KG1 (cell line): ENCODE results near the gene MCF2L.
"Not testable (repeated sequence)": the region's sequence is repeated elsewhere in the genome, so short reads cannot be mapped to it uniquely, and the experiment has no call there.

Experiments used
- DNase-seq: peaks from one replicate; lab custom pipeline; 2025; lab: John Stamatoyannopoulos, UW

MCF2L gene, protein sequence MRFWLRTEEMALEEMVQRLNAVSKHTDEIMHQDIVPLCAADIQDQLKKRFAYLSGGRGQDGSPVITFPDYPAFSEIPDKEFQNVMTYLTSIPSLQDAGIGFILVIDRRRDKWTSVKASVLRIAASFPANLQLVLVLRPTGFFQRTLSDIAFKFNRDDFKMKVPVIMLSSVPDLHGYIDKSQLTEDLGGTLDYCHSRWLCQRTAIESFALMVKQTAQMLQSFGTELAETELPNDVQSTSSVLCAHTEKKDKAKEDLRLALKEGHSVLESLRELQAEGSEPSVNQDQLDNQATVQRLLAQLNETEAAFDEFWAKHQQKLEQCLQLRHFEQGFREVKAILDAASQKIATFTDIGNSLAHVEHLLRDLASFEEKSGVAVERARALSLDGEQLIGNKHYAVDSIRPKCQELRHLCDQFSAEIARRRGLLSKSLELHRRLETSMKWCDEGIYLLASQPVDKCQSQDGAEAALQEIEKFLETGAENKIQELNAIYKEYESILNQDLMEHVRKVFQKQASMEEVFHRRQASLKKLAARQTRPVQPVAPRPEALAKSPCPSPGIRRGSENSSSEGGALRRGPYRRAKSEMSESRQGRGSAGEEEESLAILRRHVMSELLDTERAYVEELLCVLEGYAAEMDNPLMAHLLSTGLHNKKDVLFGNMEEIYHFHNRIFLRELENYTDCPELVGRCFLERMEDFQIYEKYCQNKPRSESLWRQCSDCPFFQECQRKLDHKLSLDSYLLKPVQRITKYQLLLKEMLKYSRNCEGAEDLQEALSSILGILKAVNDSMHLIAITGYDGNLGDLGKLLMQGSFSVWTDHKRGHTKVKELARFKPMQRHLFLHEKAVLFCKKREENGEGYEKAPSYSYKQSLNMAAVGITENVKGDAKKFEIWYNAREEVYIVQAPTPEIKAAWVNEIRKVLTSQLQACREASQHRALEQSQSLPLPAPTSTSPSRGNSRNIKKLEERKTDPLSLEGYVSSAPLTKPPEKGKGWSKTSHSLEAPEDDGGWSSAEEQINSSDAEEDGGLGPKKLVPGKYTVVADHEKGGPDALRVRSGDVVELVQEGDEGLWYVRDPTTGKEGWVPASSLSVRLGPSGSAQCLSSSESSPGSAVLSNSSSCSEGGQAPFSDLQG

DNA sequence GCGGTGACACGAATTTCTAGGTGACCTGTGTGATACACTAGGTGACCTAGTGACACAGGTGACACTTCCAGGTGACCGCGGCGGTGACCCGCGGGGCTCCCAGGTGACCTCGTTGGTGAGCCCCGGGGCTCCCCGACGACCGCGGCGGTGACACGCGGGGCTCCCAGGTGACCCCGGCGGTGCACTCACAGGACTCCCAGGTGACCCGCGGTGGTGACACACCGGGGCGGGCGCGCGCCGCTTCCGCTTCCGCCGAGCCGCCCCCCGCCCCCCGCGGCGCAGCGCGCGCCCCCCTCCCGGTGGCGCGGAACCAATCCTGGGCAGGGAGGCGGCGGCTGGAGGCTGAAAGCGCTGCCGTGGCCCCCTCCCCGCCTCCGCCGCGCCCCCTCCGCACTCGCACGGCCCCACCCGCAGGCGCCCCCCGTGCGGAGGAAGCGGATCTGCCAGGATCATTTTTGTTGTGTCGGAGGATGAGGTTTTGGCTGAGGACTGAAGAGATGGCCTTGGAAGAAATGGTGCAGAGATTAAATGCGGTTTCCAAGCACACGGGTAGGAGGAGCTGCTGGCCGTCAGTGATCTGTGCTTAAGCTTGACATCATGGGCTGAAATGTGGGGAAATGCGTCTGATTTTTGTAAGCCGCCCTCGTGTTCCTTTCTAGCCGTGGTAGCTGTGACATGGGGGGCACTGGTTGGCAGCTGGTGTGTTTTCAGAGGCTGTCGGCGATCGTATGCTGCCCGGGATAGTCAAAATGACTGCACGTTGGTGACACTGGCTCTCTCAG lies at the start of gene MCF2L:
MCF2L (plus strand) TSS at position 305 of the 782 bp plus-strand sequence; CDS start at position 471, 166 bp downstream.
- DNase-seq: no peak

DNA sequence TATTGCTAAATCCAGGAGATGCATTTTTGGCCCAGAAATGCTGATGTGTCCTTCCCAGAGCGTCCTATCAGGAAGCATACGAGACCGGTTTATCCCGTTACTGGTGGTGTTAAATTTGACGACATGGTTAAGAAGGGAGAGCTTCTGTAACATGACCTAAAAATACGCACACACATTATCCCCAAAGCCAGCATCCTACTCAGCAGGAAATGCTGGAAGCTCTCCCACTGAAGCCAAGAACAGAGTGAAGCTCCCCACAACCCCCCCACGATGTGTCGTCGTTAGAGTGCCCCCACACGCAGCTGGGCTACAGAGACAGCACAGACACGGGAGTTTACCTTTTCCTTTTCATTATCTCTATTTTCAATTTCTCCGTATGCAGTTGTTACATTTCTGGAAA lies 45.1 kb upstream of the MCF2L start:
- DNase-seq: no peak

DNA sequence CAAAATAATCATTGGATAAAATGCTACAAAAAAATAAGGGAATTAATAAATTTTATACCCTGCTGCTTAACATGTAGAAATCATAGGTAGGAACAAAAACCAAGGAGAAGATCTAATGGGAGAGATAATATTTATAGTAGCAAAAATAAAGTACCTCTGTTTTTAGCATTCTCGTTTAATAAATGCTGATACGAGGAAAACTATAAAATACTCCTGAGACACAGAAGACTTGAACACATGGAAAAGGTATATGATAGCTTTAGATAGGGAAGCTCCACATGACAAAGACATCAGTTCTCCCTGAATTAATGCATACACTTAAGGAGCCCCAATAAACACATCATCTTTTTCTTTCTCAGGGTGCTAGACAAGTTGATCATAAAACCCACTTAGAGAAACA lies 44.6 kb upstream of the MCF2L start:
- no peak for DNase-seq

DNA sequence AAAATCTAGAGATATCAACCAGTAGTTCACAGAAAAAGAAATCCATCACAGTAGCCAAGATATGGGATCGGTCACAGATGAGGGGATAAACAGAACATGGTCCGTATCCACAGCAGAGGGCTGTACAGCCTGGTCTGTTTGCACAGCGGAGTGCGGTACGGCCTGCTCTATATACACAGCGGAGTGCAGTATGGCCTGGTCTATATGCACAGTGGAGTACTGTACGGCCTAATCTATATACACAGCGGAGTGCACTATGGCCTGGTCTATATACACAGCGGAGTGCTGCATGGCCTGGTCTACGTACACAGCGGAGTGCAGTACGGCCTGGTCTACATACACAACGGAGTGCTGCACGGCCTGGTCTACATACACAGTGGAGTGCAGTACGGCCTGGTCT lies 43.0 kb upstream of the MCF2L start:
- DNase-seq: no peak

DNA sequence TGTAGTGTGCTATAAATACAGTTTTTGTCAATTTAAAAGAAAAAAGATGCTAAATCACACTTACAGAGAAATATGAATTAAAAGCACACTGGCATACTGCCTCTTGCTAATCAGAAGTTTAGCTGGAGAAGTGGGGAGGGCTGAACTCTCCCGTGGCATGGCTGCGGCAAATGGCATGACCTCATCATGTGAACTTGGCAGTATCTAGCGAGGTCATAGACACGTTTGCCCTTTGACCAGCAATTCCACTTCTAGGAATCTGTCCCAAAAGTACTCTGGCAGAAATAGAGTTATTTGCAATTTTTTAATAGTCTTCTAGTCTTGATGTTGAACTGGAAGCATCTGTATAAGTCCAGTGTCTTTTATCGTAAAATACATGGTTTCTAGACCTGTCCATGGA lies 42.0 kb upstream of the MCF2L start:
- no peak for DNase-seq

DNA sequence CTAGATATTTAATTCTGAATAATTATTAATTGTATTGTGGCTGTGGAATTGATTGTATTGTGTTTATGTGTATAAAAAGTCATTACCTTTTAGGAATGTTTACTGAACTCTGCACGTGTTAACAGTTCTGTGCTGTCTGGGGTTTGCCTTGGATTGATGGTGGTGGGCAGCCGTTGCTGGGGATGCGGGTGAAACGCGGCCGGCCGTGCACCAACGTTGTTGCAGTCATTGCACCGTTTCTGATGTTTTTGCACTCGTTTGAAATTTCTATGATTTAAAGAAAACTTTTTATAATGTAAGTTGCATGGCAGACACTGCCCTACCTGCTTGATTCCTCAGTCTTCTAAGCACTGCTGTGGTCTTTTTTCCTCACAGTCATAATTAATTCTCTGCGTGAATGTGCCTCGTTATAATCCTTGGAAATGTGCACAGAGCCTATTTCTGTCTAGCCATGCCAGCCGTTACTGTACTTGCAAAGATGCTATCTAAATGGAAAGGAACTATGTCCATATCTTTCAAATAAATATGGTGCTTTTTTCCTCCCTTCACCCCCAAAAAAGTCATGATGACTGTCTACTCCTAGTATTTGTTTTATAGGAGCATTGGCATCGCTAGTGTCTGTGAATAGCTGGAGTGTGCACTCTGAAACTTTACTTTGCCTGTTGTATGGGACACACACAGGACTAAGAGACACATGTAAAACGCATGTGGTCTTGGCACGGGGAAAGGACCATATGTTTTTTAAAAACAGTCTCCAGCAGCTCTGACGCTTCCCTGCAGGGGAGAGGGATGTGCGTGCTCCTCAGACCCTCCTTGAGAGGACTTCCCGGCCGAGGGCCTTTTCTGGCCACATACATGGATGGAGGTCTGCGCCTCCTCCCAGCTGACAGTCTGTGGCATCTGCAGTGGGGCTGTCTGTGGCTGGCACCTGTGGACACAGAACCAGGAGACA lies 40.7 kb upstream of the MCF2L start:
- DNase-seq: no peak

DNA sequence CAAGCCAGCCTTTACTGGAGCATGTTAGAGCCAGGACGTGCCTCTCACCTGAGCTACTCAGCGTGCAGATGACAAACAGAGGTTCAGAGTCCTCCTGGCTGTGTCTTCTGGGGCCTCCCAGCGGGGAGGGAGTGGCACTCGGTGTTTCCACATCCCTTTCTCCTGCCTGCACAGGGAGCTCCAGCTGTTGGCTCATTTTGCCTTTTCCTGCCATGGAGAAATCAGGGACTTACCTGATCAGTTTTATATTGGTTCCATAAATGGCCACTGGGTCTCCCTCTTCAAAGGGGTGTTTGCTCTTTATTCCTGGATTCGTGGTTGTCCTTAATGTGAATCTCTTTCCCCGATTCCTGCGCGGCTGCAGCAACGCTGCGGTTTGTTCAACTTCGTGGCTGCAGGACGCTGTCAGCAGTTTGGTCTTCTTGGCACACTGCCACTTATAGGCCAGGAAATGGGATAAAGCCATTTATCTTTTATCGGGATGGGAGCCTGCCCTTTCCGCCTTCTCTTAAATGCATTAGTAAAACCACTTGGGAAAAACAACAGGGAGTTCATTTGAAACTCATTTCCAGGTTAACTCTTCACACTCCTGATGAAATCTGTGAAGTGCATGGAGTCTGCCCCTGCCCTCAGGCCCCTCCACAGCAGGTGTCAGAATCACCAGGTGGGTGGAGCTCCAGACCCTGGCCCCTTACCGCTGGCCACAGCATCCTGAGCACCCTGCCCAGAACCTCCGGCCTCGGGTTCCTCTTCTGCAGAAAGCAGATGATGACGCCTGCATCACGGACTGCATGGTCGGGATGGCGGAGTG lies 39.8 kb upstream of the MCF2L start:
- DNase-seq: no peak

DNA sequence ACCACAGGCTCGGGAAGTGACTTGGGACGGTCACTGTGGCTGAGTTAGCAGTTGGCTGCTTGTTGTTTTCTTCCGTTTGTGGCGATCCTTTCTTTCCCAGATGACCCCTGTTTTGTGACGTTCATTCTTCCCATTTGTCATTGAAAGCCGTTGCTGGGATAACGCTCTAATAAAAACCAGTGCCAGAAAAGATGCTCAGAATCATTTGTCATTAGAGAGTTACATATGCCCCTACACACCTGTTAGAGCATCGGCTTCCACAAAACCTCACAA lies 39.3 kb upstream of the MCF2L start:
- no peak for DNase-seq

DNA sequence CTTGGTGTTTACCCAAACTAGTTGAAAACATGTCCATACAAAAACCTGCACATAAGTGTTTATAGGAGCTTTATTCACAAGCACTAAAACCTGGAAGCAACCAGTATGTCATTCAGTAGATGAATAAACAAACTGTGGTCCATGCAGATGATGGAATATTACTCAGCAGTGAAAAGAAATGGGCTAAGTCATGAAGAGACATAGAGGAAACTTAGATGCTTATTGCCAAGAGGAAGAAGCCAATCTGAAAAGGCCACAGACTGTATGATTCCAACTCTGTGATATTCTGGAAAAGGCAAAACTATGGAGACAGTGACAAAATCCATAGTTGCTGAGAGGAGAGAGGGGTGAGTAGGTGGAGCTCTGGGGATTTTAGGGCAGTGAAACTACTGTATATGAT lies 38.8 kb upstream of the MCF2L start:
- DNase-seq: no peak

DNA sequence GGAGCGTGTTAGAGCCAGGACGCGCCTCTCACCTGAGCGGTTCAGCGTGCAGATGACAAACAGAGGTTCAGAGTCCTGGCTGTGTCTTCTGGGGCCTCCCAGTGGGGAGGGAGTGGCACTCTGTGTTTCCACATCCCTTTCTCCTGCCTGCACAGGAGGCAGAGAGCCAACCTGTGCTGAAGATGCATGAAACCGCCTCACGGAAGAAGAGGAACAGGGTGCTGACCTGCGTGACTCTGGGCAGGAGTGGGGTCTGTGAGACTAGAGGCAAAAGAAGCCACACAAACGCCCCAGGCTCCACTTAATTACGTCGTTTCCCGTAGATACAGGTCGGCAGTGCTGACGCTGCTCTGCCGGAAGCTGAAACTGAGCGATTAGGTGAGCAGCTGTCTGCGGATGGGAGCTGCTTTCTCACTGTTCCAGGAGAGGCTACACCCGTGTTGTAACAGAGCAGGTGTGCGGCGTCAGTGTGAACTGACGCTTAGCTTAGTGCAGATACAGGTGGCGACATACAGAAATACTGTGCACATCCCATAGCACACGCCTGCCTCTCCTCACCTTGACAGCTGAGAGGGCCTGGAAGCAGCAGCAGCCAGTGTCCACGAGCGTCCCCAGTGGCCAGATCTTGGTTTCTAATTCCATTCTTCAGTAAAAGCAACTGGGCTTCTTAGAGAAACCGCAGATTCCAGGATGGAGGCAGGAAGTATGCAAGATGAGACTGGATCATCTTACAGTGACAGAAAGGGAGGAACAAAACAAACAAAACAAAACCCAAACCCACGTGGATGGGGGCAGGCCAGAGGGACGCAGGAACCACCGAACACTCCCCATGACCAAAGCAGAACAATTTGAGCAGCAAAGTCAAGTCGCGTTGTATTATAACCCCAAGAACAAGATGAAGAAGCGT lies 37.7 kb upstream of the MCF2L start:
- DNase-seq: no peak

DNA sequence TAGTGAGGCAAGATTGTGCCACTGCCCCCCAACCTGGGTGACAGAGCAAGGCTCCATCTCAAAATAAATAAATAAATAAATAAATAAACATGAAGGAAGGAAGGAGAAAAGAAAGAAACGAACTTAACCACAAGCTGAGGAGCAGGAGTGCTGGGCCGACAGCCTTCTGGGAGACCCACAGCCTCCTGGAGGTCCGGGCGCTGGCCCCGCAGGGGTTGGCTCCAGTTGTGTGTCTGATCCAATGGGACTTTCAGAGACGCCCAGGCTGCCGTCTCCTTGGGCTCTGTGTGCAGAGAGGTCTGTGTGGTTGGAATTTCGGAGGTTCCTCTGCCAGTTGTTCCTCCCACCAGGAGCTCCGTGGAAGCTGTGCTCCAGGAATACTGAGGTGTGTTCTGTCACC lies 36.0 kb upstream of the MCF2L start:
- no peak for DNase-seq

DNA sequence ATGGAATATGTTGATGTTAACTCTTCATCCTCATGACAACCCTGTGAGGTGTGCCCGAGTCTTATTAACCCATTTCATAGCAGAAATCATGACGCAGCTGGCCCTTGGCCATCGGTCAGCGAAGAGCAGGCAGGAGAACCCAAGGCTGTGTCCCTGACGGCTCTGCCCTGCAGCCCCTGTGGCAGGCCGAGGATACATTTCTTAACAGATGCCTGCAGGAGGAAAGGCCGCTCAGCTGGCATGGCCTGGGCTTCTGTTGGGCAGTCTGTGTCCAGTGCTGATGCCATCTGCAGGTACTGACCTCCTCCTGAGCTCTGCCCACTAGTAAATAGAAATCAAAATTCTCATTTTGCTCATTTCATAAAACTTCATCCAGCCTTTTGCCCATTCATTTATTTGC lies 35.4 kb upstream of the MCF2L start:
- no peak for DNase-seq

DNA sequence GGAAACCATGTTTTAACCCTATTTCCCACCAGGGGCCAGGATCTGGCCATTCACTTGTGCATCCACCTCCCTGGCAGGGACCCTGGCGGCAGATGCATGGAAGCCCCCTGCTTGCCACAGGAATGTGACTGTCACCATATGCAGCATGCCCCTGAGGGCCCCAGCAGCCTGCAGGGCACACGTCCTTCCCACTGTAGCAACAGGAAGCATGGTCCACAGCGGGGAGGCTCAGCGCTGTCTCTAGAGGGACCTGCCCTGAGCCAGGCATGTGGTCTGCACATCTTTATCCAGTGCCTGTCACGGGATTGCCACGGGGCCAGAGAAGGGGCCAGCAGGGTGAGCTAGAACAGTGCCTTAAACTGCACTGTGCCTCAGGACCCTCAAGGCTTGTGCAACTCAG lies 34.9 kb upstream of the MCF2L start:
- no peak for DNase-seq

DNA sequence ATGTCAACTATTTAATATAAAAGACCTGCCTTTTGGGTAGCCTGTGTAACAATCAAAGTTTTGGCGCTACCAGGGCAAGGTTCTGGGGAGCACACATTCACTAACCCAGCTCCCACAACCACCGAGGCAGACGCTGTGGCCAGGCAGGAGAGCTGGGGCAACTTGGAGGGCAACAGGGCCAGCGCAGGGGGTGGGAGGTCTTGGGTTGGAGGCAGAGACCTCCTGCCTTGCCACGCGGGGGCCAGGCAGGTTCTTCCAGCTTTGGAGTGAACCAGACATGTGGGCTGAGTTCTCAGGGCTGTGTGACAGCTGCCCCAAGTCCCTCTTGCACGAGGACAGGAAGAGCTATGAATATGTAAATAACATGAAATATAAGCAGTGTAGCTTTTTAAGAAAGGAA lies 30.3 kb upstream of the MCF2L start:
- no peak for DNase-seq

DNA sequence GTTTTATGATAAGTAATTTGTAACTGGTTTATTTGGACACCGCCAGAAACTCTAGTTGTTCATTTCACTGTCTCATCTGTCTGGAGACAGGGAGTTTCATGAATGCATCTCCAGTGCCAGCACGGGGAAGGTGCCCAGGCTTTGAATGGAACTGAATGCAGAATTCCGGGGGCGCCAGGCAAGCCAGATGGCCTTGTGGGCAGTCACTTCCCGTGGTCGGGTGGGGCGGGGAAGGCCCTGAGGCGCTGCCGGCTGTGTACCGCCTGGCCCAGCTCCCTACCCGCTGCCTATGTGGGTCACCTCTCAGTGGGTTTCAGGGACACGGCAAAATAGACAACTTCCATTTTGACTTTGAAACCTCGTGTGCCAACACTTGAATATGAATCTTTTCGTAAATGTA lies 28.8 kb upstream of the MCF2L start:
- no peak for DNase-seq

DNA sequence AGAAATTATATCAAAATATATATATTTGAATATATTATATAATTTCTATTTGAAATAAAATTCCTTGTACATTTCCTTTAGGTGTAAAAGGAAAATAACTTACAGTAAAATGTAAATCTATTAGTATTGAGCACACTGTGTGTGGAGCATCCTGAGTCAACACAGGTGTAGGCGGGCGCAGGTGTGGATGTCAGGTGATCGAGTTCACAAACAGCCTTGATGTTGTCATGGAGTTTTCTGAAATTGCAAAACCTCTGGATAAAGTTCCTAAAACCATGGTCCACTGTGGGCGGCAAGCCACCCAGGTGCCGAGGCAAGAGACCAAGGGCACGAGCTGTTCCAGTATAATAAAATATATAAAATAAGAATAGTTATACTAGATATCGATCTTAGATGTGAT lies 27.7 kb upstream of the MCF2L start:
- no peak for DNase-seq

DNA sequence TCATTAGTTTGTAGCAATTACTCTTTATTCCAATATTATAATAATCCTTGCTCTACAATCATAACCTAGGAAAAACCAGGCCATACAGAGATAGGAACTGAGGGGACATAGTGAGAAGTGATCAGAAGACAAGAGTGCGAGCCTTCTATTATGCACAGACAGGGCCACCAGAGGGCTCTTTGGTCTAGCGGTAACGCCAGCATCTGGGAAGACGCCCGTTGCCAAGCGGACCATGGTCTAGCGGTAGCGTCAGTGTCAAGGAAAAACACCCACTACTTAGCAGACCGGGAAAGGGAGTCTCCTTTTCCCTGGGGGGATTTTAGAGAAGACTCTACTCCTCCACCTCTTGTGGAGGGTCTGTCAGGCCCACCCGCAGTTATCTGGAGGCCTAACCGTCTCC lies 27.2 kb upstream of the MCF2L start:
- not testable (repeated sequence) for DNase-seq

DNA sequence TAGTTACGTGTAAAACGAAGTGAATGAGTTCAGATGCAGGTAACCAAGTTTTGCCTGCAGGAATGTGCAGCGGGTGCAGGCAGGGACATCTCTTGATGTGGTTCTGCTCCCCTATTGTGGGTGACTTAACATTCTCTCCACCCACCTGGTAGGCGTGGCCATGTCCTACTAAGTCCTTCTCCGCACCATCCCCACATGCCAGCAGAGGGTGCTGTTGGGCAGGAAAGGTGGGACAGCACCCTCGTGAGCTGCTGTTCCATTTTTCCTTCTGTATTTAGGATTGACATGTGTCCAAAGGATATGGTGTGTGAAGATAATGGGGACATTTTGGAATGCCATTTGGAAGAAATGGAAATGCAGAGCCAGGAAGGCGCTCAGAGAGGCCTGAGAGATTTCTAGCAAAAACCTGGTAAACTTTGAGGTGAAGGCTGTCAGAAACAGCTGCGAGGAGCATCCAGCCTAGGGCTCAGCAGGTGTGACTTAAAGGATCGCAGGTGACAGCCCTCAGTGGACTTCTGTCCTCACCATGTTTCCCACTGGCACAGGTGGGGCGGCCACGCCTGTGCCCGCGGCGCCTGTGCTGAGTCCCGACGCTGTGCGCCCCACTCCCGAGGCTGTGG lies 26.2 kb upstream of the MCF2L start:
- DNase-seq: peak; percentile 72
